NCI-H2227 treated with DMSO at 0.1 percent for 48 hours (cell line): ENCODE results near the gene SNRNP35.
"Not testable (repeated sequence)": the region's sequence is repeated elsewhere in the genome, so short reads cannot be mapped to it uniquely, and the experiment has no call there.

Source experiments
- DNase-seq: peaks from one replicate; lab custom pipeline; 2025; lab: John Stamatoyannopoulos, UW

The SNRNP35 gene, protein sequence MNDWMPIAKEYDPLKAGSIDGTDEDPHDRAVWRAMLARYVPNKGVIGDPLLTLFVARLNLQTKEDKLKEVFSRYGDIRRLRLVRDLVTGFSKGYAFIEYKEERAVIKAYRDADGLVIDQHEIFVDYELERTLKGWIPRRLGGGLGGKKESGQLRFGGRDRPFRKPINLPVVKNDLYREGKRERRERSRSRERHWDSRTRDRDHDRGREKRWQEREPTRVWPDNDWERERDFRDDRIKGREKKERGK

DNA sequence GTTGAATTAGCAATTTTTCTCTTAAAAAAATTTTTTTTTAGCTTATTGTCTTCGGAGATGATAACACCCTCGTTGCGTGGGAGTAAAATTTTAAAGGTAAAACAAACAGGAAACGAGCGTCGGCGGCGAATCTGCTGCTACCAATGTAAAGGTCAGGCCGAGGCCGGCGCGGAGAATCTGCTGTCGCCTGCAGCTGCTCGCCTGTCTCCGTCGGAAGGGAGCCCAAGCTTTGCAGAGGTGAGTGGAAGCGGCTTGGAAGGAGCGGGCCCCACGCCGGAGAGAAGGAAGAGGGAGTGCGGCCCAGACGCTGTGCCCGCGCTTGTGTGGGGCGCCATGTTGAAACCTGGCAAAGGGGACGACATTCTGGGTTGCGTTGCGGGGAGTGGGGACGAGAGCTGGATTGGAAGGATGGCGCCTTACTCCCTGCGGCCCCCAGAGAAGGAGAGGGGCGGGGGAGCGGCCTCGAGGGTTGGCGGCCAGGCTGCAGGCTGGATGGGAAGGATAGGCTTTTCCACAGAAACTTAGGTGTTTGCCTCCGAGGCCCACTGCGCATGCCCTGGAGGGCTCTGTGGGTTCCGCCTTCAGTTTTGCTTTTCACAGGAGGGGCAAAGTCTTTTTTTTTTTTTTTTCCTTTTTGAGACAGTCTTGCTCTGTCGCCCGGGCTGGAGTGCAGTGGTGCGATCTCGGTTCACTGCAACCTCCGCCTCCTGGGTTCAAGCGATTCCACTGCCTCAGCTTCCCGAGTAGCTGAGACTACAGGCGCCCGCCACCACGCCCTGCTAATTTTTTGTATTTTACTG, at the start of gene SNRNP35:
TSS of gene SNRNP35 (plus strand) at position 160 of the 800 bp plus-strand sequence. CDS start 7,402 bp downstream, outside the sequence.
- peak; percentile 94 for DNase-seq

DNA sequence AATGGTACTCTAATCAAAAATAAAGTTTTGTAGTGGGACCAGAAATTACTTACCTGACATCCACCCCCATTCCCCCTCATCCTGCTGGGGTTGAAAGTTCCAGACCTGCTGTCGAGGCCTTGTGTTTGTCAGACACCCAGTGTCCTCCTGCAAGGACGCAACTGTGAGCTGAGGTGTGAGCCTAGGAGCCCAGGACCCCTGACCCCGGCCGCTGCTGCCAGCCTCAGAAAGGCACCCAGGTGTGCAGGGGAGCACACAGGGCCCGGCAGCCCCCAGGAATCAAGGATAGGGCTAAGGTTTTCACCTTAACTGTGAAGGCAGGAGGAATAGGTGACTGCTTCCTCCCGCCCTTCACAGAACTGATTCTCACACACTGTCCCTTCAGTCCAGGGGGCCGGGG, 49.3 kb upstream of the SNRNP35 start:
- not testable (repeated sequence) for DNase-seq

DNA sequence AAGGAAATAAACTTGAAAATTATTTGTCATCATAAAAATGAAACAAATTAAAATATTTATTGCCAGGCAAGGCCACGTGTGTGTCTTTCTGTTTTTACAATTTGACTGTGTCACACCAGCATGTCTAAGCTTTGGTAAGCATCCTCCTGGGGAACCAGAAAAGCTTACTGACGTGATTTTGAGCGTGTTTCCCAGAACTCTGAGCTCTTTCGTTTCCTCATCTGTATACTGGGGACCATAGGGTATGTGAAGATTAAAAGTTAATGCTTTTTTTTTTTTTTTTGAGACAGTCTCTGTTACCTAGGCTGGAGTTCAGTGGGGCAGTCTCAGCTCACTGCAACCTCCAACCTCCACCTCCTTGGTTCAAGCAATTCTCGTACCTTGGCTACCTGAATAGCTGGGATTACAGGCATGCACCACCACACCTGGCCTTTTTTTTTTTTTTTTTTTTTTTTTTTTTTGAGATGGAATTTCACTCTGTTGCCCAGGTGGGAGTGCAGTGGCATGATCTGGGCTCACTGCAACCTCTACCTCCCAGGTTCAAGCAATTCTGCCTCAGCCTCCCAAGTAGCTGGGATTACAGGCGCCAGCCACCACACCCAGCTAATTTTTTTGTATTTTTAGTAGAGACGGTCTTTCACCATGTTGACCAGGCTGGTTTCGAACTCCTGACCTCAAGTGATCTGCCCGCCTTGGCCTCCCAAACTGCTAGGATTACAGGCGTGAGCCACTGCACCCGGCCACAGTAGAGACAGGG, 48.5 kb upstream of the SNRNP35 start:
- not testable (repeated sequence) for DNase-seq

DNA sequence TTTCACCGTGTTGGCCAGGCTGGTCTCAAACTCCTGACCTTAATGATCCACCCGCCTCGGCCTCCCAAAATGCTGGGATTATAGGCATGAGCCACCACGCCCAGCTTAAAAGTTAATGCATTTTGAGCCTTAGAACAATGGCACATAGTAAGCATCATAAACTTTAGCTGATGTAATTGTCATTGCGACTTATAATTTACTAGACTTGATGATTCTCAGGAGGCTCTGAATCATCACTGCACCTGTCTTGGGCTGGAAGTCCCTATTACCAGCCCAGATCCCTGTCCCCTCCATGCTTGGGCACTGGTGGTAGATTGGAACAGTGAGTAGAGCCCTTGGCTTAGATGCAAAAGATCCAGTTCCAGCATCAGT, 47.9 kb upstream of the SNRNP35 start:
- DNase-seq = no peak

DNA sequence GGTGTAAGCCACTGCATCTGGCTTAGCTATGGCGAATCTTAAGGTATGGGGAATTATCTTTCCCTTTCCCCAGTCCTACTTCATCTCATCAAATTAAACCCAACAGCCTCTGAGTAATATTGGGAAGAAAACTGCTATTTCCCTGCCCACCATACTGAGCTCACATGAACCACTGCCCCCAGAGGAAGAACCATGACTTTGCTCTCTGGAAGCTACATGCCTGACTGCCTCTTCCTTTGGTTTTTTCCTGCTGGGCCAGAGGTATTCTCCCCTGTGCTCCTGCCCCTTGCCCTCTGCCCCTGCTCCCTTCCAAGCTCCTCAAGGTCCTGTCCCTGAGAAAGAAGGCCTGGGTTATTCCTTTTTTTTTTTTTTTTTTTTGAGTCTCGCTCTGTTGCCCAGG, 36.6 kb upstream of the SNRNP35 start:
- DNase-seq = no peak

DNA sequence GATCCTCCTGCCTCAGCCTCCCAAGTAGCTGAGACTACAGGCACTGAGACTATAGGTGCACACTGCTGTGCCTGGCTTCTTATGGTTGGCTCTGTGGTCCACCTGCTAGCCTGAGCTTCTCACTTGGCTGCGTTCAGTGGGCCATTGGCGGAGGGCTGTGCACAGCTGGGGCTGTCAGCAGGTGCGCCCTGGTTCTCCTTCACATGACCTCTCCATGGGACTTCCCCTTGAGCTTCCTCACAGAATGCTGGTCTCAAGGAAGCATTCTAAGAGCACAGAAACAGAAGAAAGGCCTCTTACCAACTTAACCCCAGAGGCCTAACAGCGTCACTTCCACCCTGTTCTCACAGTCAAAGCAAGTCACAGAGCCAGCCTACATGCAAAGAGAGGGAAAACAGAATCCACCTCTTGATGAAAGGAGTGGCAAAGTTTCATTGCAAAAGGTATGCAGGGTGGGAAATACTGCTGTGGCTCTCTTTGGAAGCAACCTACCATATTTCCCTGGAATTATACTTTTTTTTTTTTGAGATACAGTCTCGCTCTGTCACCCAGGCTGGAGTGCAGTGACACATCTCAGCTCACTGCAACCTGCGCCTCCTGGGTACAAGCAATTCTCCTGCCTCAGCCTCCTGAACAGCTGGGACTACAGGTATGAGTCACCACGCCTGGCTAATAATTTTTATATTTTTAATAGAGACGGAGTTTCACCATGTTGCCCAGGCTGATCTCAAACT, 30.7 kb upstream of the SNRNP35 start:
- DNase-seq = no peak

DNA sequence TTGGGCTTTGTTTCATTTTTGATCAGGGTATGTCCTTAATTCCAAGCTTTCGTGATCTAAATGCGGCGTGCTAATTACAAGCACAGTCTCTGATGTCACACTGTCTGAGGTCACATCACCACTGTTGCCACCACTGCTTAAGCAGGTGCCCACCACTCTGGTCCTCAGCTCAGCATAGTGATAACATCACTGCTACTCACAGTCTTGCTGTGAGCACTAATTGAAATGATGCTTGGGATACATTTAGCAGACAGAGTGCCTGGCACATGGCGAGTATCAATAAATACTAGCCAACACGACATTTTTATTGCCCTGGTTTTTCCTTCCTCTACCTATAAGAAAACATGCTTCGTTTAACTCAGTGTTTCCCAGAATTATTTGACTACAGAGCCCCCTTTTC, 29.3 kb upstream of the SNRNP35 start:
- no peak for DNase-seq

DNA sequence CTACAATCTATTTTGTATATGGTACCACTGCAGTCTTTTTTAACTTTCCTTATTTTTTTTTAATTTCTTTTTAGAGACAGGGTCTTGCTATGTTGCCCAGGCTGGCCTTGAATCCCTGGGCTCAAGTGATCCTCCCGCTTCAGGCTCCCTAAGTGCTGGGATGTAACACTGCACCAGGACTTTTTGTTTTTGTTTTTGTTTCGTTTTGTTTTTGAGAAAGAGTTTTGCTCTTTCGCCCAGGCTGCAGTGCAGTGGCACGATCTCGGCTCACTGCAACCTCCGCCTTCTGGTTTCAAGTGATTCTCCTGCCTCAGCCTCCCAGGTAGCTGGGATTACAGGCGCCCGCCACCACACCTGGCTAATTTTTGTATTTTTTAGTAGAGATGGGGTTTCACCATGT, 28.8 kb upstream of the SNRNP35 start:
- DNase-seq = not testable (repeated sequence)

DNA sequence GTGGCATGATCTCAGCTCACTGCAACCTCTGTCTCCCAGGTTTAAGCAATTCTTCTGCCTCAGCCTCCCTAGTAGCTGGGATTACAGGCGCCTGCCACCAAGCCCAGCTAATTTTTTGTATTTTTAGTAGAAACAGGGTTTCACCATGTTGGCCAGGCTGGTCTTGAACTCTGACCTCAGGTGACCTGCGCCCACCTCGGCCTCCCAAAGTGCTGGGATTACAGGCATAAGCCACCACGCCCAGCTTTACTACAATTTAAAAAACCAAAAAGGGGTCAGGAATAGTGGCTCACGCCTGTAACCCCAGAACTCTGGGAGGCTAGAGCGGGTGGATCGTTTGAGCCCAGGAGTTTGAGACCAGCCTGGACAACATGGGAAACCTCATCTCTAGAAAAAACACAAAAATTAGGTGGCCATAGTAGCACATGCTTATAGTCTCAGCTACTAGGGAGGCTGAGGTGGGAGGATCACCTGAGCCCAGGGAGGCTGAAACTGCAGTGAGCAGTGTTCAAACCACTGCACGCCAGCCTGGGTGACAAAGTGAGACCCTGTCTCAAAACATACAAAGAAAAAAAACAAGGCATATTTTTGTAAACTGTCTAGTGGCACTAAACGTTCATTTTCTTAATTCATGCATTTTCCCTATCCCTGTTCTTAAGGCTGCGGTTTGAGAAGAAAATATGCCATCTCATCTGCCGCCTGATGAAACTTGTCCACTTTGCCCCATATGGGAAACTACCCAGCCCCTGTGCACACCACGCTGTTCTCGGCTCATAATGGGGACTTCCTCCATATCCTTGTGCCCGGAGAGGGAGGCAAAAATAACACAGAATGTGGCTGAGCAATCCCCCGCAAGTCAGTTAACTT, 25.8 kb upstream of the SNRNP35 start:
- DNase-seq = not testable (repeated sequence)

DNA sequence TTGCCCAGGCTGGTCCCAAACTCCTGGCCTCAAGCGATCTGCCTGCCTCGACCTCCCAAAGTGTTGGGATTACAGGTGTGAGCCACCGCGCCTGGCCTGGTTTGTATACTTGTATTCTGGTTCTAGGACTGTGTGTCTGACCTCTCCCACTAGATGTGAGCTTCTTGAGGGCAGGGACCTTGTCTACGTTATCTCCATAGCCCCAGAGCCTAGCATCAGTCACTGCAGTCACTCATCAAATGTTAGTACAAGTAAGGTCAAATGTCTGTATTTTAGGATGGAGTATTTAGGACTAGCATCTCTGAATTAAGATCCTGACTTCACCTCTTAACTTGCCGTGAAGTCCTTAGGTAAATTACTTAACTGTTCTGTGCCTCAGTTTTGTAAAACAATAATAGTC, 24.3 kb upstream of the SNRNP35 start:
- no peak for DNase-seq

DNA sequence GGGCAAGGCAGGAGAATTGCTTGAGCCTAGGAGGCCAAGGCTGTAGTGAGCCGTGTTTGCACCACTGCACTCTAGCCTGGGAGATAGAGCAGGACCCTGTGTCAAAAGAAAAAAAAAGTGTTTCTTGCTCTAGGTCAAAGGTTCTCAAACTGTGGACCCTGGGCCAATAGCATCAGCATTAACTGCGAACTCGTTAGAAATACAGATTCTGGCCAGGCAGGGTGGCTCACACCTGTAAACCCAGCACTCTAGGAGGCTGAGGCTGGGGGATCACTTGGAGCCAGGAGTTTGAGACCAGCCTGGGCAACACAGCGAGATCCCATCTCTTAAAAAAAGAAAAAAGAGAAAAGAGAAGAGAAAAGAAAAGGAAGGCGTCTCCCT, 22.3 kb upstream of the SNRNP35 start:
- no peak for DNase-seq

DNA sequence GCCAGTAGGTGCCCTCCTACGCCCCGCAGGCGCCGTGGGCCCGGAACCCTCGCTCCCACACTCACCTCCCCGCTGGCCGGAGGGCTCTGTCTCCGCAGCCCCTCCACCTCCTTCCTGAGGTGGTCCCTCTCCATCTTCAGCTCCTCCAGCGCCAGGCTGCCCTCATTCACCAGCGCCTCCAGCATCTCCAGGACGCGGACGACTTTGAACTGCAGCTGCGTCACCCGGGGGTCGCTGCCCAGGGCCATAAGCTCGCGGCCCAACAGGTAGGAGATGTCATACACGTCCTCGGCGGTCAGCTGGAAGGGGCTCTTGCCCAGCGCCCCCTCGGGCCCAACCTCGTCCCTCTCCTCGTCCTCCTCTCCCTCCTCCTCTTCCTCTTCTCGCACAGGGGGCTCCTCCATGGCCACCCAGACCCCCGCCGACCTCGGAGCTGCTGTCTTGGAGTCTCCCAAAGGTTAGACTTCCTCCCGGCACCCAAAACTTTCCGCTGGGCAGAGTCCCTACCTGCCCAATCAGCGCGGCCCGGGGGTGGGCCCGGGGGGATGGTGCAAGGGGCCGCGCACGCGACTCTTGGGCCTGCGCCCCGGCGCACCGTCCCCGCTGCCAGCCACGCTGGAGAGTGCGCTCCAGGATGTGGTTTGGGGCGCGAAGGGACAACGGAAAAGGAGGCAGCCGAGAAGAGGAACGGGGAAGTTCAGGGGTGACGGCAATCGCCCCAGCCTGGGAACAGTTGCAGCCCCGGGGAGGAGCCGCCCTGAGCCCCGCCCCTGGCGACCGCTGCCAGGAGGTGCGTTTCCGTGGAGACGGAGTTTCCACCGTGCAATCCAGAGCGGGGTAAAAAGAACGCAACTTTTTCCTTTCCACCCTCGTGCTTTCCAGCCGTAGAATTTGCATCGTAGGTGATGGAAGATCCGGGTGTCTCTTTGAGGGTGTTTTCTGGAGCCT, 21.6 kb upstream of the SNRNP35 start, which contains the start of gene RILPL2:
TSS of gene RILPL2 (minus strand) at position 668 of the 948 bp plus-strand sequence. CDS start at position 404, 264 bp downstream.
- peak; percentile 23 for DNase-seq

DNA sequence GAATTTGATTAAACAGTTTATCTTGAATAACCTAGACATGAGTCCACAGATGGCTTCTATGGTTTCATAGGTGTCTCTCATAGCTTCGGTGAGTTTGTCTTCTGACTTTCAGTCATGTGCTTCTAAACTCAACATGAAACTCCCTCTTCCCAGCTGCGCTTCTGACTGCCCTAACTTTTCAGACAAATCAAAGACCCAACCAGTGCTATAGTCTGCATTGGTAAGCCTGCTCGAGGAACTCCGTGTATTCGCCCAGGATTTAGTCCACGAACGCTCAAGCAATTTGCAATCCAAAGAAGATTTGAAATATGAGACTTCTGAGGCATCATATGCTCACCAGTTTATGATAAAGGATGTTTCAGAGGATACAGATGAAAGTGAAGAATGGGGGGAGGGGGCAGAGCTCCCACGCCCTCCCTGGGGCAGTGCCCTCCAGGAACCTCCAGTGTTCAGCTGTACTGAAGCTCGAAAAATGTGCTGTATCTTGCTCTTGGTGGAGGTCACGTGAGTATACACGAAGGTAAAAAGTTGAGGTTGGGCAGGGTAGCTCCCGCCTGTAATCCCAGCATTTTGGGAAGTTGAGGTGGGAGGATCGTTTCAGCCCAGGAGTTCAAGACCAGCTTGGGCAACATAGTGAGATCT, 16.3 kb upstream of the SNRNP35 start:
- no peak for DNase-seq

DNA sequence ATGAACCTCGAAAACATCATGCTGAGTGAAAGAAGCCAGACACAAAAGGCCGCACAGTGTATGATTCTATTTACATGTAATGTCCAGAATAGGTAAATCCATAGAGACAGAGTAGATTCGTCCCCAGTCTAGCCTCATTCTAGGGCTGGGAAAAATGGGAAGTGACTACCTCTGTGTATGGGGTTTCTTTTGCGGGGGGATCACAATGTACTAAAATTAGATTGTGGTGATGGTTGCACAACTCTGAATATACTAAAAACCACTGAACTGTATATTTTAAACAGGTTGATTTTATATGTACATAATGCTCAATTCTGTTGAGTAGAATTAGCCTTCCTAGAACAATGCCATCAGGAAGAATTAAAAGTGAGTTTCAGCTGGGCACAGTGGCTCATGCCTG, 15.2 kb upstream of the SNRNP35 start:
- DNase-seq = no peak

DNA sequence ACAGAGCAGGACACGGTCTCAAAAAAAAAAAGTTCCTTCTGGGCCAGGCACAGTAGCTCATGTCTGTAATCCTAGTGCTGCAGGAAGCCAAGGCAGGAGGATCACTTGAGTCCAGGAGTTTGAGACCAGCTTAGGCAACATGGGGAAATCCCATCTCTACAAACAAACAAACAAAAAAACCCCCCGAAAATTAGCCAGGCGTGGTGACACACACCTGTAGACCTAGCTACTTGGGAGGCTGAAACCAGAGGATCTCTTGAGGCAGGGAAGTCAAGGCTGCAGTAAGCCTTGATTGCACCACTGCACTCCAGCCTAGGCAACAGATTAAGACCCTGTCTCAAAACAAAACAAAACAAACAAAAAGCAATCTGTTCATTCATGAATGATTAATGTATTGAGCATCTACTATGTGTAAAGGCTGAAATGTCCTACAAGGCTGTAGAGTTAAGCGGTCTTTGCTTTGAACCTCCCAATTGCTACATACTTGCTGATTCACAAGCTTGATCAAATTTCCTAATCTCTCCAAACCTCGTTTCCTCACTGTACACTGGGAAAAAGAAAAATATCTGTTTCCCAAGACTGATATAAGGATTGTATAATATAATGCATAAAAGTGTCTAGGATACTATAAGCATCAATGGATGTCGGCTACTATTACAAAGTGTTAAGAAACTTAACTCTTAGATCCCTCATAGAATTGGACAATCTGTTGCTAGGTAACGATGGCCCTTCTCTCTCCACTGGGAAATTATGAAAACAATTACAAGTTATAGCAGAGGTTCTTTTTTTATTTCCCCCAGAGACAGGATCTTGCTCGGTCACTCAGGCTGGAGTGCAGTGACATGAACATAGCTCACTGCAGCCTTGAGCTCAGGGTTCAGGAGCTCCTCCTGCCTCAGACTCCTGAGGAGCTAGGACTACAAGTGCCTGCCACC, 13.6 kb upstream of the SNRNP35 start:
- DNase-seq = no peak

DNA sequence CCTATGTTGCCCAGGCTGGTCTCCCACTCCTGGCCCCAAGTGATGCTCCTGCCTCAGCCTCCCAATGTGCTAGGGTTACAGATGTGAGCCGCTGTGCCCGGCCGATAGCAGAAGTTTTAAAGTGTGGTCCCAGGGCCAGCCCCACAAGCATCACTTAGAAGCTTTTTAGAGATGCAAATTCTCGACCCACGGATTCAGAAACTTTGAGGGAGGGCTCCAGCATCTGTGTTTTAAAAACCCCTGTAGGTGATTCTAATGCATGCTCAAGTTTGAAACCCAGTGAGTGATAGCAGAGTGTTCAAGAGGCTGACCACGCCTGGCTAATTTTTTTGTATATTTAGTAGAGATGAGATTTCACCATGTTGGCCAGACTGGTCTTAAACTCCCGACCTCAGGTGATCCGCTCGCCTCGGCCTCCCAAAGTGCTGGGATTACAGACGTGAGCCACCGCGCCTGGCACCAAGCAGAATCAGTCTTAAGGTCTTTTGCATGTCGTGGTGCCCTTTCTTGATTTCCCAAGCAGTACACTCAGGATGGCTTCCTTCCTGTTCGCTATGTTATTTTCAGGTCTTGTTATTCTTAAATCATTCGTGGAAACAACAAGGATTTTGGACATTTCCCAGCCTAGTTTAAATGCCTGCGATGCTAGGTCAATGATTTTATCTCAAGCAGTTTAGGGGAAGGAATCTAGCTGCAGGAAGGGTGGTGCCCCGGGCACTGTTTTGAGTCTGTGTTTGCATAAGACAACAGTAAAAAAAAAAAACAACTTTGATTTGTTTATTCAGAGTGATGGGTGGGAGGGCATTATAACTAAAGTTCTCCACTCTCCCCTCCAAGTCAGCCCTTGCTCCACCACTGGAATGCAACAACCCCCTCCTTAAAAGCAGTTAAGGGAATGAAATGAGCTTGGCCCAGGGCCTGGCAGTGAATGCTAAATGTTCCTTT, 12.3 kb upstream of the SNRNP35 start:
- DNase-seq = no peak

DNA sequence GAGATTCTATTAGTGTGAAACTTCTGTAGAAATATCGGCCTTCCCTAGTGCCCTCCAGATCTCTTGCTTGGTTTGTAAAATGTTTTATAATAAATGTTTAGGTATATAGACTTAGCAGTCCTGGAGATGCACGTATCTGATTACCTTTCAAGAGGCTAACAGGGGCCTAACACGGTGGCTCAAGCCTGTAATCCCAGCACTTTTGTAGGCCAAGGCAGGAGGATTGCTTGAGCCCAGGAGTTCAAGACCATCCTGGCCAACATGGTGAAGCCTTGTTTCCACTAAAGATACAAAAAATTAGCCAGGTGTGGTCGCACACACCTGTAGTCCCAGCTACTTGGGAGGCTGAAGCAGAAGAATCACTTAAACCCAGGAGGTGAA, 11.6 kb upstream of the SNRNP35 start:
- DNase-seq = no peak
